ENCODE results near the gene CLTRN.
"Not testable (repeated sequence)": the region's sequence is repeated elsewhere in the genome, so short reads cannot be mapped to it uniquely, and the experiment has no call there.

The CLTRN gene

GRCh38 chrX:15647510-15647909 lies 17.1 kb downstream of the CLTRN start:
- not testable (repeated sequence) for DNase-seq (ENCODE audit: low read depth in 2 of 2)

DNA sequence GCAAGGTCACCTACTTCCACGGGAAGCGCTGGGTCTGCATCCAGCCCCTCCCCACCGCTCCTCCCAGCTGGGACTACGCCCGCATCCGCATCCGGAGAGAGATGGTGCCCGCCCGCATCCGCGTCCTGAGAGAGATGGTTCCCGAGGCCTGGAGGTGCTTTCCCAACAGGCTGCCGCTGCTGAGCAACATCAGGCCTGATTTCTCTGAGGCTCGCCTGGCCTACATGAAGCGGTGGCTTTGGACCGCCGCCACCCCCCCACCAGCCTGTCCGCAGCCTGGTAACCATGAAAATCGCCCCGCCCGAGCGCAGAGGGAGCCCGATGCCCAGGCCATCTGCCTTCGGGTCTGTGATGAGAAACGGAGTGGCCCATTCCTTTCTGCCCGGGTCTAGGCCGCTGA lies 18.1 kb downstream of the CLTRN start:
- DNase-seq (ENCODE audit: low read depth in 2 of 2): no peak

GRCh38 chrX:15646031-15646430 lies 18.6 kb downstream of the CLTRN start:
- DNase-seq (ENCODE audit: low read depth in 2 of 2): no peak

- no peak for DNase-seq (ENCODE audit: low read depth in 2 of 2)
Observed at GRCh38 chrX:15645266-15645665, 19.3 kb downstream of the CLTRN start.

GRCh38 chrX:15644560-15644872 lies 20.1 kb downstream of the CLTRN start:
- no peak for DNase-seq (ENCODE audit: low read depth in 2 of 2)

GRCh38 chrX:15643786-15644559 lies 20.6 kb downstream of the CLTRN start:
- no peak for DNase-seq (ENCODE audit: low read depth in 2 of 2)

DNA sequence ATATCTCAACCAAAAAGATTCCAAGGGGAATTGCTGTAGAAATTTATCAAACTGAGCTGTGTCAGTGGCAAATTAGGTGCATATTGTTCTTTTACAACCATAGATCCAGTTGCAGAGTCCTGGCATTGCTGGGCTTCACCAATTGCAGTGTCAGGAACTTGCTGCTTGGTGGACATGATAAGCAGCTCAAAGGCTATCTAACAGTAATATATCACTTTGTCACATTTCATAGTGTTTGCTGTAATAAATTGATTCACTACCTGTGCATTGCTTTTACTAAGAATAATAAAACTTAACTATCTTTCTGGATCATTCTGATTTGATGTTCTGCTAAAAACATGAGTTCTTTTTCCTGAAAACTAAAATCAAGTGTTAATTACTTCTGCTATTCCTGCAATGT lies 33.0 kb downstream of the CLTRN start:
- no peak for DNase-seq (ENCODE audit: low read depth in 2 of 2)

GRCh38 chrX:15623054-15623453 lies 41.6 kb downstream of the CLTRN start:
- DNase-seq (ENCODE audit: low read depth in 2 of 2): no peak

GRCh38 chrX:15619053-15619755 lies 45.4 kb downstream of the CLTRN start:
- no peak for DNase-seq (ENCODE audit: low read depth in 2 of 2)

GRCh38 chrX:15617111-15617510 lies 47.5 kb downstream of the CLTRN start:
- DNase-seq (ENCODE audit: low read depth in 2 of 2): no peak

DNA sequence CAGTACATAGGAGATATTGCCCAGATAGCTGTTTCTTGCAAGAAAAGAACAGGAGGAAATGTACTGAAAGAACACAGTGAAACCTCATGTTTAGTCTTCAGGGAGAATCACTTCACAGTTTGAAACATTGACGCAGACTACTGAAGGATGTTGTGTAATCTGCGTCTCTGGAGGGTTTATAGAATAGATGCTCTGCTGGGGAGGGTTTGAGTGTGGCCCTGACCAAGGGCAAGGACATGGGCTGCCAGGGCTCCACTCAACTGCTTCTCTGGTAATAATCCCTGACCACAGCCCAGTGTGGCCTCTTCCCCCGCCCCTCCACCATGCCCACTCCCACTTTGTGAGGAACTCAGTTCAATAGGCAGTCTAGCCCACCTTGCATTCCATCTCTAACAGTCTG lies 48.1 kb downstream of the CLTRN start:
- DNase-seq (ENCODE audit: low read depth in 2 of 2): no peak

- no peak for DNase-seq (ENCODE audit: low read depth in 2 of 2)
Observed at GRCh38 chrX:15607067-15607466, 57.5 kb downstream of the CLTRN start.

- no peak for DNase-seq (ENCODE audit: low read depth in 2 of 2)
Observed at GRCh38 chrX:15606136-15606535, 58.5 kb downstream of the CLTRN start.

- no peak for DNase-seq (ENCODE audit: low read depth in 2 of 2)
Observed at GRCh38 chrX:15605226-15605625, 59.4 kb downstream of the CLTRN start.

DNA sequence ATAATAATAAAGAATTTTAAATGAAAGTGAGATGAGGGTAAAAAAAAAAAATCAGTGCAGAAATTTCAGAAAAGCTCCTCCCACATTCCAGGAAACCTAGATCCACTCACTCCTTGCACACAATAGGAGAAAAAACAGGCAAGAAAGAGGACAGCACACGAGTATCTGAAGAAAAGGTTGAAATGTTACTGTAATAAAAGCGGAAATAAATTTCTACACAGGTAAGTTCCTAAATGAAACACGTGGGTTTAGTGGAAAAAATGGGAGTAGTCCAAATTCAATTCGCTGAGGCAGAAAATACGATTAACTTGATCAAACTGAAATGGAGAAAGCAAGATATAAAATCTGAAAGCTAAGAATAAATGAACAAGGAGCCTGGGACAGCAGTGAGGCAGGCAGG lies 61.8 kb downstream of the CLTRN start:
- no peak for DNase-seq (ENCODE audit: low read depth in 2 of 2)

GRCh38 chrX:15601932-15602331 lies 62.7 kb downstream of the CLTRN start:
- DNase-seq (ENCODE audit: low read depth in 2 of 2): no peak

GRCh38 chrX:15600745-15601144 lies 63.9 kb downstream of the CLTRN start, which contains the start of gene ACE2:
Gene ACE2, minus strand, starts transcription at chrX:15600960. Its CDS starts 49 bp downstream, at chrX:15600911.
- no peak for DNase-seq (ENCODE audit: low read depth in 2 of 2)

DNA sequence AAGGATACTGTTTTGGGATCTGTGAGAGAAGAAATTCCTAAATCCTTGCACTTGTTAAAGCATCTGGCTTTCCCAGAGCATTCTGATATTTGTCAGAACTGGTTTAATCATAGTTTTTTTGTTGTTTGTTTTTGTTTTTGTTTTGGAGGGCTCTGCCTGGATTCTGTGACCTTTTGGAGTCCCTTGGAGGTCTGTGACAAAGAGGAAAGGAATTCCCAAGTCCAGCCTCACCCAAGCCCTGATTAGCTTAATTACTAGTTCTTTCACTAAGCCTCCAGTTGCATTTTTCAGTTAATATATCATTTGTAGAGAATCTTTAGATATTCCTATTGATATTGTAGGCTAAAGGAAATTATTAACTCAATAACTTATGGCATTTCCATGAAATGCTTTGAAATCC lies 64.6 kb downstream of the CLTRN start:
- no peak for DNase-seq (ENCODE audit: low read depth in 2 of 2)

DNA sequence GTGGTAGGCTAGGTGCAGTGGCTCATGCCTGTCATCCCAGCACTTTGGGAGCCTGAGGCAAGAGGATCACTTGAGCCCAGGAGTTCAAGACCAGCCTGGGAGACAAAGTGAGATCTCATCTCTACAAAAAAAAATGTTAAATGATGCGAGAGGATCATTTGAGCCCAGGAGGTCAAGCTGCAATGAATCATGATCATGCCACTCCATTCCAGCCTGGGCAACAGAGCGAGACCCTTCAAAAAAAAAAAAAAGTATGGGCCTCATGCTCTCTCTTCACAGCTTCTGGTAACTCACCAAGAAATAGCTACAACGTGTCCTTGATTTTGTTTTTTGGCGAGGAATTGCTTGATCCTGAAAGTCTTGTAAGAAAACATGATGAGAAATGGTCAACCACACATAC lies 65.1 kb downstream of the CLTRN start:
- no peak for DNase-seq (ENCODE audit: low read depth in 2 of 2)

- no peak for DNase-seq (ENCODE audit: low read depth in 2 of 2)
Observed at GRCh38 chrX:15598026-15598425, 66.6 kb downstream of the CLTRN start.

GRCh38 chrX:15594371-15594770 lies 70.2 kb downstream of the CLTRN start:
- no peak for DNase-seq (ENCODE audit: low read depth in 2 of 2)

- no peak for DNase-seq (ENCODE audit: low read depth in 2 of 2)
Observed at GRCh38 chrX:15579778-15580747, 84.5 kb downstream of the CLTRN start.

All from stimulated activated CD8-positive, alpha-beta memory T cell treated with anti-CD3 and anti-CD28 coated beads, Interleukin-7, amount 100 ng/mL, for 1 hour (primary cell).